Mucosa of descending colon (tissue), 3 donors: Measurements from ENCODE around the gene GNAO1. TPM values are rescaled to one million over a fixed set of nuclear protein-coding genes. Genes with fewer than 3 reads are reported as not detected.

ENCODE experiments used
- ATAC-seq: fragments of 200-7000 bp; cut with Tn5 transposase; one replicate; pipeline ENCODE4 v1.9.1; 2020; ENCODE audit warnings: mild to moderate bottlenecking, moderate library complexity
- DNase-seq, 3 donors: peaks; one replicate each; pipeline ENCODE4 v3.0.0-alpha.2; 2020
- H3K36me3 ChIP-seq: fragments of 200-600 bp; one replicate; pipeline ENCODE4 v1.8.0; 2021; ENCODE audit warnings: low read depth, mild to moderate bottlenecking
- H3K4me1 ChIP-seq: fragments of 200-600 bp; one replicate; pipeline ENCODE4 v1.8.0; 2021; ENCODE audit warnings: low read depth, mild to moderate bottlenecking
- H3K4me3 ChIP-seq: fragments of 200-600 bp; one replicate; pipeline ENCODE4 v1.8.0; 2021; ENCODE audit warnings: mild to moderate bottlenecking
- H3K9me3 ChIP-seq: fragments of 200-600 bp; one replicate; pipeline ENCODE4 v1.8.0; 2021; ENCODE audit warnings: mild to moderate bottlenecking
- CTCF ChIP-seq: fragments of 200-600 bp; IDR thresholded peaks from one replicate; pipeline ENCODE4 v1.8.0; 2022; ENCODE audit warnings: antibody characterized with exemption, mild to moderate bottlenecking
- intact Hi-C, 2 donors: fragments of 100-400 bp; cut with DNase I in 1 of 2; cut with micrococcal nuclease in 1 of 2; formaldehyde crosslinking; loops; one replicate each; pipeline versions ENCODE4 v1.11.0 to v1.11.1; 2022; cut with DNase I, micrococcal nuclease
- long read RNA-seq, 2 donors: library from polyadenylated mRNA; unstranded; transcript quantifications; one replicate each; pipeline ENCODE4 v2.0.0, GENCODE V29; 2019 to 2021
- total RNA-seq, 3 donors: library from RNA; stranded (reverse); fragmentation: NEBNext Ultra II Directional in 2 of 3; extraction: Animal tissue kit (Norgen Biotek cat#: 25700) in 2 of 3; gene quantifications; one replicate each; pipeline versions ENCODE4 v1.2.1 to v1.2.4, GENCODE V29; 2021 to 2023
- donor health status: DM: no; HTN: no; CAD: no; lungs with moderate emphysema.
- donor health status: DM: no; HTN: no; CAD: no.
- donor health status: DM: no; HTN: yes; CAD: no.

GNAO1 gene
- 100 to 1,000 TPM in 1 of 3 donors, 1 to 10 TPM in 2; 8.3 to 113 (median 9.8) TPM for total RNA-seq
- long read RNA-seq, donor 1, transcript GNAO1-201 (9 exons, 3,337 nt): major isoform, 12 of 53 reads
- long read RNA-seq, donor 1, transcript GNAO1-214 (8 exons, 3,529 nt): minor isoform, 10 of 53 reads
- long read RNA-seq, donor 1, partial matches to known transcripts: 17 of 53 reads
- long read RNA-seq, donor 1, other reads (novel, unspliced or antisense): 13 of 53 reads
- long read RNA-seq, donor 2, partial matches to known transcripts: 0 of 1 reads
- long read RNA-seq, donor 2, other reads (novel, unspliced or antisense): 0 of 1 reads

DNA sequence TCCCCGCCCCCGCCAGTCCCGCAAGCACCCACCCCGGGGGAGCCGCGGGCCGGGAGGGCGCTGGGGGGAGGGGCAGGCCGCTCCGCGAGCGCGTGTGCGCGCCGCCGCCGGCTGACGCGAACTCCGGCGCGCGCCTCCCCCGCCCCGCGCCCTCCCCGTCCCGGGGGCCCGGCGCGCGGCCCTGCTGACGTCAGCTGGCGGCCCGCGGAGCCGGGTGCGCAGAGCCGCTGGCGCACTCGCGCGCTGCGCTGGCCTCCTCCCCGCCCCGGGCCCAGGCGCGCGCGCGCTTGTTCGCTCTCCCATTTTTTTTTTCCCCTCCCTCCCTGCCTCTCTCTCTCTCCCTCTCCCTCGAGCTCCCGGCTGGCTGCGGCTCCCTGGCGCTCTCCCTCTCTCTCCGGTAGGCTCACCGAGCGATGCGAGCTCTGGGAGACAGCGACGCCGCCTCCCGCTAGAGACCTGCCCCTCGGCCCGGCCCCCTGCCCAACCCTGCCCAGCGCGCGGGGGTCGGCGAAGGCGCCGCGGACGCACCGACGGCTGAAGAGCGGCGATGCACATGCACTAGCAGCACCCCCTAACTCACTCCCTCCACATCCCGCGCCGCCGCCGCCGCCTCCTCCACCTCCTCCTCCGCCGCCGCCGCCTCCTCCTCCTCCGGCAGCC lies at the start of gene GNAO1:
TSS of gene GNAO1 (plus strand) at position 334 of the 660 bp plus-strand sequence. CDS start 747 bp downstream, outside the sequence.
- ATAC-seq (peak; percentile 89), DNase-seq (peak; percentile 32 to 65 (median 65))
- Histone ChIP-seq H3K36me3 (no peaks in the 10 kb centered on the region), H3K4me1 (peaks cover 3% of the 10 kb centered on the region), H3K4me3 (peak within 1 kb of the TSS; percentile 19), H3K9me3 (no peaks in the 10 kb centered on the region)
- intact Hi-C loops: loop anchor here in 1 of 2 donors (10.0 kb wide), 1 partner anchor 74 kb away; no protein-coding TSS in a partner anchor
- TF ChIP-seq CTCF: no peak

GRCh38 chr16:56143666-56144065 lies 47.6 kb upstream of the GNAO1 start:
- no peak for ATAC-seq
- no peak overlapping the region for H3K4me3 ChIP-seq
- H3K9me3 ChIP-seq: no peaks in the 10 kb centered on the region
- DNase-seq: no peak
- no peak for TF ChIP-seq CTCF
- no peaks in the 10 kb centered on the region for H3K4me1 ChIP-seq
- no peaks in the 10 kb centered on the region for H3K36me3 ChIP-seq
- intact Hi-C loops: no loop called here

- no peaks in the 10 kb centered on the region for H3K4me1 ChIP-seq
- TF ChIP-seq CTCF: no peak
- no peaks in the 10 kb centered on the region for H3K36me3 ChIP-seq
- DNase-seq: no peak
- intact Hi-C loops: no loop called here
- no peak for ATAC-seq
- no peaks in the 10 kb centered on the region for H3K9me3 ChIP-seq
- no peak overlapping the region for H3K4me3 ChIP-seq
Measured at GRCh38 chr16:56145369-56145768, 45.9 kb upstream of the GNAO1 start.

GRCh38 chr16:56151621-56152020 lies 39.7 kb upstream of the GNAO1 start:
- H3K36me3 ChIP-seq: no peaks in the 10 kb centered on the region
- H3K4me1 ChIP-seq: no peaks in the 10 kb centered on the region
- TF ChIP-seq CTCF: no peak
- H3K4me3 ChIP-seq: no peak overlapping the region
- ATAC-seq (no peak), DNase-seq (no peak)
- intact Hi-C loops: no loop called here
- no peaks in the 10 kb centered on the region for H3K9me3 ChIP-seq

DNA sequence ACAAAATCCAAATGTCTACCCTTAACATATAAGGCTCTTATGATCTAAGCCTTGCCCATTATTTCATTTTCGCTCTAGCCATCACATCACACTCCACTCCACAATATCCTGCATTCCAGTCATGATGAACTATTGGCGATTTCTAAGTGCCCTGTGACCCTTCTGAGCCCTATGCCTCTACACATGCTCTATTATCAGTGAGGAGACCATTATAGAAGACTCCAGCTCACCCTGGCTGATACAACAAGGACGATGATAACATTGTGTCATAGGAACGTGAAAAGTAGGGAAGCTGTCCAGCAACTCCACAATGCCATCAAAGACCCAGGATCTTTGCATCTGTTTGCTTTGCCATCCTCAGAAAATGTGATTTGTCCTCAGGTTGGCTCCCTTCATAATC lies 29.6 kb upstream of the GNAO1 start:
- Histone ChIP-seq H3K4me3 (no peak overlapping the region), H3K36me3 (no peaks in the 10 kb centered on the region), H3K9me3 (no peaks in the 10 kb centered on the region), H3K4me1 (no peaks in the 10 kb centered on the region)
- ATAC-seq: no peak
- DNase-seq: no peak
- intact Hi-C loops: no loop called here
- TF ChIP-seq CTCF: no peak
